Embryonic facial prominence (tissue), 1 donor: ENCODE measurements around the gene RNASEH2A.
A peak's percentile ranks its signal among the peaks of the same experiment; 100 is the strongest.

Source experiments
- DNase-seq: peaks from one replicate; pipeline ENCODE4 v3.0.0-alpha.2; 2016; ENCODE audit errors: extremely low spot score

The RNASEH2A gene

DNA sequence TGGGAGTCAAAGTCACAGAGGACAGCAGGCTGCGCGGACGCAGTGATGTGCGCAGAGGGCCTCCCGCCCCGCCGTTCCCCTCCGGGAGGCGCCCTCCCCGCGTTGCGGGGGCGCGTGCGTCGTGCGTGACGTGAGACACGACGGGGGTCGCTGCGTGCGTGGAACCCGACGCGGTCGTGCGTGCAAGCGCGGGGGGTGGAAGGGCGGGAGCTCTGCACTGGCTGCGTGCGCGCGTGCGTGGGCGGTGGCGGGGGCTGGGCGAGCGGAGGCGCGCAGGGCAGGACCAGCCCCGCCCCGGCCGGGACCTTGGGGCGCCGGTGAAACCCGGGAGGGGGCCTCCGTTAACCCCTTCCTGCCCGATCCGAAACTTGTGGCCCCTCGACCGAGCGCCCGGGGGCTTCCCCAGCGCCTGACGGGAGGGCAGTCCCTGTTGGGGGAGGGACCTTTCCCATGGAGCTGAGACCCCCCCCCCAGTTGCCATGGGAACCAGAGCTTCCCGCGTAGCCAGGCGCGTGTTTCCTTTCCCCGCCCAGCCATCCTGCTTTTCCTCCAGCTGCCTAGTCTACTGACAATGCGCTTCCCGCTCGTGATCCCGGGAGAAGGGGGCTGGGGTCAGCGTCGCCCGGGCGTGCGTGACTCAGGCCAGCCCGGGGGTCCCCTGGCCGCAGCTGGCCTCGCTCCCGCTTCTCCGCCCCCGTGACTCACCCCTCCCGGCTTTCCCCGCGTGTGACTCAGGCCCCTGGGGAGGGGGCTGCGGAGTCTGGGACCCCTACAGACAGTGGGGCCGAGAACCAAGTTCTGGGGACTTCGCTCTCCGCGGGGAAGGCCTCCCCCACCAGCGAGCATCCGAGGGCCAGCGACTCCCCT lies 23.7 kb upstream of the RNASEH2A start:
- peak; percentile 68 for DNase-seq

GRCh38 chr19:12783291-12783848 lies 23.0 kb upstream of the RNASEH2A start:
- DNase-seq = no peak

- no peak for DNase-seq
Observed at GRCh38 chr19:12783849-12784393, 22.5 kb upstream of the RNASEH2A start.

DNA sequence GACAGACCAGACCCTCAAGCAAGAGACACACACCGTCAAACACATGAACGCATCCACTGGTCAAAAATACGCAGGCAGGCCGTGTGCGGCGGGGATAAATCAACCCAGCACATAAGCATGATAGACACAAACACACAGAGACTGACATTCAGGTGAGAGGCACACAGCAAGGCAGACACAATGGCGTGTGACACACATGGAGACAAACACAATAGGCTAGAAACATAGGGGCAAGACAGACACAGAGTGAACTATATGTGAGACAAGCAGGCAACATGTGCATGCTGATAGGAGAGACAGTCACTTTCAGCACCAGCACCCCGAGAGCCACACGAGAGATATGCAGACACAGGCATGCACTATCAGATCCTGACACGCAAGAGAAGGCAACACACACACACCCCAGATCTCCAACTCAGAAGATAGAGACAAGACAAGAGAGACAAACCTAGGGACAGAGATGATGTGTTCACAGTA lies 22.0 kb upstream of the RNASEH2A start:
- DNase-seq = no peak

DNA sequence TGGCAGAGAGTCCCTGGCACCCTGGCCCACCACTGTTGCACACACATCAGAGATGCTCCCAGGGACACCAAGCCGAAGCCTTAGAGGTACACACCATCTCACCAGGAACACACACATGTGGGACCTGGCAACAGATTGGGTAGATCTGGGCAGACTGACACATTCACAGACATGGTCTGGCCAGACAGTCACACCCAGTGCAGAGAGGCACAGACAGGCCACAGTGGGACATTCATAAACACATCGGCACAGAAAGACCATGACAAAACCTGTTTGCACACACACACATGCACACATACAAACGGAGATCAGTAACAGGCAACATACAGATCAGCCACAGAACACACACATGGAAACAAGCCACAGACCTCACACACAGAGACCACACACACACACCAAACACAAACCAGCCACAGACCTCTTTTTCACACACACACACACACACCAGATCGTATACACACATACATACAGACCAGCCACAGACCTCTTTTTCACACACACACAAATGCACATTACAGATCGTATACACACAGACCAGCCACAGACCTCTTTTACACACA lies 21.4 kb upstream of the RNASEH2A start:
- no peak for DNase-seq

- no peak for DNase-seq
Observed at GRCh38 chr19:12785431-12786031, 20.9 kb upstream of the RNASEH2A start.

DNA sequence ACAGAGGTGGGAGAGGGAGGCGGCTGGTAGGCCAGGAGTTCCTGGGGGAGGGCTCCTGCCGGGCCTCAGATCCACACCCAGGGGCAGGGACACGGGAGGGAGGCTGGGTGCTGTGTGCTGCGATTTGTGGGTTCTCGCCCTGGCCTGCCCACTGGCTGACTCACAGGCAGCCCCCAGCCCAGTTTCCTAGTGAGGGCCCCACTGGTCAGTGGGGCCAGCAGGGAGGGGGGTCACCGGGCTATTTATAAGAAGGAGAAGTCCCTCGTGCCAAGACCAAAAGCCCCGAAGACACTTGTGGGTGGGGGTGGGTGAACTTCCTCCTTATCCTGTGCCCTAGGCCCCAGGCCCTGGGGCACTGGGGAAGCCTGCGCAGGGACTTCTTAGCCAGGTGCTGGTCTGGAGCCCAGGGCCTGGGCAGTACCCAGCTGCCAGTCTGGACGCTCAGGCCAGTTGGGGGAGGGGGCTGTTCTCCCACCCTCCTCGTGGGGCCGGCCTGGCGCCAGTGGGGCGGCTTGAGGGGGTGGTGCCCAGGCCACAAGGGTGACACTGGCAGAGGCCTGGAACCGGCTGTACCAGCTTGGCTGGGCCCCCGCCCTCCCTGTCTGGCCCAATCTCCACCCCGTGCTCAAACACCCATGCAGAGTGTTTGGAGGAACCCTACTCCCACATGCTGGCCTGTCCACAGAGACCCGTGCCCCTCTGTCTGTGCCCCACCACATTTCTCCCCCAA lies 20.1 kb upstream of the RNASEH2A start:
- no peak for DNase-seq

DNA sequence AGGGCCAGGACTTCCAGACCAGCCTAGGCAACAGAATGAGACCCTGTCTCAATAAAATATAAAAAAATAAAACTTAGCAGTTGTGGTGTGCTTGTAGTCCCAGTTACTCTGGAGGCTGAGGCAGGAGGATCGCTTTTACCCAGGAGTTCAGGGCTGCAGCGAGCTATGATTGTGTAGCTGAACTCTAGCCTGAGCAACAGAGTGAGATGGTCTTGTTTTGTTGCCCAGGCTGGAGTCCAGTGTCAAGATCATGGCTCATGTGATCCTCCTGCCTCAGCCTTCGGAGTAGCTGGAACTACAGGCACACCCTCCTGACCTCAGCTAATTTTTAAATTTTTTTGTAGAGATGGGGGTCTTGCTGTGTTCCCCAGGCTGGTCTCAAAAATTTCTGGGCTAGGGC lies 19.4 kb upstream of the RNASEH2A start:
- DNase-seq = no peak

DNA sequence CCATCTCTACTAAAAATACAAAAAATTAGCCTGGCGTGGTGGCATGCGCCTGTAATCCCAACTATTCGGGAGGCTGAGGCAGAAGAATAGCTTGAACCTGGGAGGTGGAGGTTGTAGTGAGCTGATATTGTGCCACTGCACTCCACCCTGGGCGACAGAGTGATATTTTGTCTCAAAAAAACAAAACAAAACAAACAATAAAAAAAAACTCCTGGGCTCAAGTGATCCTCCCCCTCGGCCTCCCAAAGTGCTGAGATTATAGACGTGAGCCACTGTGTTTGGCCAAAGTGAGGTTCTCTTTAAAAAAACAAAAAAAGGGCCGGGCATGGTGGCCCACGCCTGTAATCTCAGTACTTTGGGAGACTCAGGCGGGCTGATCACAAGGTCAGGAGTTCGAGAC lies 18.9 kb upstream of the RNASEH2A start:
- no peak for DNase-seq

DNA sequence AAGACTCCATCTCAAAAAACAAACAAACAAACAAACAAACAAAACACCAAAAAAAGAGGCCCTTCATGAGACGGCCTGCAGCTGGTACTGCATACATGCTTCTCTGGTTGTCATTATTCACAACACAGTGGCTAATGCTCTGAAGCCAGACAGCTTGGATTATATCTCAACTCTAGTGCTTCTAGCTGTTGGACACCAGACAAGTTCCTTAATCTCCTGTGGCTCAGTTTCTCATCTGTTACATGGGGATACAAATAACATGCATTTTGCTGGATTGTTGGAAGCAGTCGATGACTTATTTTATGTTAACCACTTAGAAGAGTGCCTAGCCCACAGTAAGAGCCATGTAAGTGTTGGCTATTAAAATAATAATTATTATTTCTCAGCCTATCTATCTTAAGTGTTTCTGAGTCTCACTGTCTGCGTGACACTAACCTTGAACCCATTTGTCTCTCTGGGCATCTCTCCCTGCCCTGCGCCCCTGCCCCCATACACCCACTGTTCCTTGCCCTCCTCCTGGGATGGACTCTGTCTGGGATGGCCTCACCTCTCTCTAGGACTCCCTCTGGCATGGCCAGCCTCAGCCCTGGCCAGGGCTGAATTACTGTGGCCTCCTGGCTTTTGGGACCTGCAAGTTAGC lies 18.2 kb upstream of the RNASEH2A start:
- no peak for DNase-seq

- no peak for DNase-seq
Observed at GRCh38 chr19:12788682-12789097, 17.7 kb upstream of the RNASEH2A start.

DNA sequence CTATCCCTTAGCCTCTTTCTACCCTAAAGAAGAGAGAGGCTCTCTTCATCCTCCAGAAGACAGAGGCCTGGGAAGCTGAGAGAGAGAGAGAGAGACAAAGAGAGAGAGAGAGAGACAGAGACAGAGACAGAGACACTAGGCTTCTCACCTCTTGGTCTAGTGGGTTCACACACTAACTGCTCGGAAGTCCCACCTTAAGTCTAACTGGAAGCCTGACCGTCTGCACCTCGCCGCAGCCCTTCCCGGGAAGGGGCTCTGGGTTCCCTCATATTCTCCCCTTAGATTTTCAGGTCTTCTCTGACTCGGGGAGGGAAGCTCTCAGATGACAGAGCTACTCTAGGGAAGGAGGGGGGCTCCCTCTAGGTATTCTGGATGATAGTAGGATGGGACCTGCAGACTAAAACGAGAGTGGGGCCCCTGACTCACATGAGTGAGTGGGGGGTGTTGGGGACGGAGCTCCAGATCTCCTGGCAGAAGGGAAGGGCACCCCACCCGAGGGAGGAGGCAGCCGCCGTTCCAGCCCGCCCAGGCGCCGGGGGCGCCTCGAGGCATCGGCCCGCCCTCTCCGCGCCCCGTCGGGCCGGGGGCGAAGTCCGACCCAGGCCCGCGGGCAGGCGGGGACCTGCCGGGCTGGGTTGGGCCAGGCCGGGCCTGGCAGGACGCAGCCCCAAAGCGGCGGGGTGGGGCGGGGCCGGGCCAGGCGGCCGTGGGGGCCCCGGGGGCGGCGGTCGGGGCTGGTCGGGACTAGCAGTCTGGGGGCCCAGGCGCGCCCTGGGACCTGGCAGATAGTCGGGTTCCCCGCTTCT lies 17.1 kb upstream of the RNASEH2A start:
- no peak for DNase-seq

DNA sequence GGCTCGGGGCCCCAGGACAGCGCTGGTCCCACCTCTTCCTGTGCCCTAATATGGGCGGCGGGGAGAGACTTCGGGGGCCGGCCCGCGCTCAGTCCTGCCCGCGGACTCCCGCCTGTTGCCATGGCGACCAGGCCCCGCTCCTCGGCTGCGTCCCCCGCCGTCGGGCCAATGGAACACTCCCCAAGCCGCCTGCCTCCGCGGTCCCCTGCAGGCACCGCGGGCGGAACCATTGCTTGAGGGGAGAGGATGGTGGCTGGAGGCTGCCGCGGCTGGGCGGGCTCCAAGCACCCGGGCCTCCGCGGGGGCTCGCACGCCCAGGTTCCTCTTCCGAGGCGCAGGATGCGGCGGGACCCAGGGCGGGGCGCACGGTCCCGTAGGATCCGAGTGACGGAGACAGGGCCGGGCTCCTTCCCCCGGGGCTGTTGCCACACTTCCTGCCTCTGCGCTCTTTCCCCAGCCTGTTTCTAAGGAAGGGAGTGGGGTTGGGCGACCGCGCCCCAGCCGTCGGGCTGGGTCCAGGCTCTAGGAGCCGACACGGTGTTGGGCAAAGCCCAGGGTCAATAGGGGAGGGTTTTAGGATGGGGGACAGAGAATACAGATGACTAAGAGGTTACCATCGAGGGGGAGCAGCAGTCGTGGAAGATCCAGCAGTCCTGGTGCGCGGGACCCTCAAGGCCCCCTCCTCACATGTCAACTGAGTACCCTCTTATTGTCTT lies 16.3 kb upstream of the RNASEH2A start:
- DNase-seq = peak; percentile 75

- DNase-seq = no peak
Observed at GRCh38 chr19:12790628-12791344, 15.6 kb upstream of the RNASEH2A start.

GRCh38 chr19:12791345-12792050 lies 14.9 kb upstream of the RNASEH2A start, which contains the start of gene JUNB:
Gene JUNB (plus strand): TSS chr19:12791486. CDS start chr19:12791772, 286 bp downstream.
- peak; percentile 89 for DNase-seq

DNA sequence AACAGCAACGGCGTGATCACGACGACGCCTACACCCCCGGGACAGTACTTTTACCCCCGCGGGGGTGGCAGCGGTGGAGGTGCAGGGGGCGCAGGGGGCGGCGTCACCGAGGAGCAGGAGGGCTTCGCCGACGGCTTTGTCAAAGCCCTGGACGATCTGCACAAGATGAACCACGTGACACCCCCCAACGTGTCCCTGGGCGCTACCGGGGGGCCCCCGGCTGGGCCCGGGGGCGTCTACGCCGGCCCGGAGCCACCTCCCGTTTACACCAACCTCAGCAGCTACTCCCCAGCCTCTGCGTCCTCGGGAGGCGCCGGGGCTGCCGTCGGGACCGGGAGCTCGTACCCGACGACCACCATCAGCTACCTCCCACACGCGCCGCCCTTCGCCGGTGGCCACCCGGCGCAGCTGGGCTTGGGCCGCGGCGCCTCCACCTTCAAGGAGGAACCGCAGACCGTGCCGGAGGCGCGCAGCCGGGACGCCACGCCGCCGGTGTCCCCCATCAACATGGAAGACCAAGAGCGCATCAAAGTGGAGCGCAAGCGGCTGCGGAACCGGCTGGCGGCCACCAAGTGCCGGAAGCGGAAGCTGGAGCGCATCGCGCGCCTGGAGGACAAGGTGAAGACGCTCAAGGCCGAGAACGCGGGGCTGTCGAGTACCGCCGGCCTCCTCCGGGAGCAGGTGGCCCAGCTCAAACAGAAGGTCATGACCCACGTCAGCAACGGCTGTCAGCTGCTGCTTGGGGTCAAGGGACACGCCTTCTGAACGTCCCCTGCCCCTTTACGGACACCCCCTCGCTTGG lies 14.1 kb upstream of the RNASEH2A start:
- no peak for DNase-seq

GRCh38 chr19:12792853-12793289 lies 13.5 kb upstream of the RNASEH2A start:
- DNase-seq = no peak
